SU-DHL-6 (cell line): ENCODE results near the gene ZNF746.

Experiments
- CTCF ChIP-seq: fragments of 200-600 bp; sonication (generic); IDR thresholded peaks from one replicate; pipeline ENCODE4 v1.5.1; 2017; ENCODE audit warnings: antibody characterized with exemption, mild to moderate bottlenecking, low read length, moderate library complexity; ENCODE audit not compliant: insufficient read depth, poor library complexity, severe bottlenecking
- EZH2phosphoT487 ChIP-seq: fragments of 200-600 bp; sonication (generic), shearing (Covaris generic); conservative IDR thresholded peaks from 2 replicates; pipeline ENCODE4 v1.6.1; 2018; ENCODE audit warnings: mild to moderate bottlenecking, antibody characterized with exemption, low read length, moderate library complexity, mixed read lengths

GRCh38 chr7:149427096-149427680 is 70.4 kb downstream of the ZNF746 start:
- TF ChIP-seq EZH2phosphoT487 (no peak), CTCF (no peak)
